Body of pancreas (tissue), 4 donors: ENCODE data around the gene EIF3L.

ENCODE experiments used
- CTCF ChIP-seq, 7 experiments: fragments of 450-650 bp in 4 of 7; fragments of 200-600 bp in 3 of 7; sonication (generic) in 3 of 7; IDR thresholded peaks; one replicate each; pipeline ENCODE4 v1.5.1; 2016 to 2019; ENCODE audit warnings: antibody characterized with exemption in 7 of 7
- POLR2A ChIP-seq, 3 donors: fragments of 450-650 bp; IDR thresholded peaks; one replicate each; pipeline ENCODE4 v1.6.1; 2016; ENCODE audit warnings: antibody characterized with exemption in 3 of 3, mild to moderate bottlenecking in 2 of 3

GRCh38 chr22:37862570-37863325 is 13.5 kb downstream of the EIF3L start:
- no peak for TF ChIP-seq CTCF (IDR thresholded peaks at IDR 0.05)
- no peak for TF ChIP-seq POLR2A (IDR thresholded peaks at IDR 0.05)
